Fibroblast of lung (primary cell): Measurements from ENCODE around the gene RNF7.
"Not testable (repeated sequence)": the region's sequence is repeated elsewhere in the genome, so short reads cannot be mapped to it uniquely, and the experiment has no call there.

Source experiments
- CTCF ChIP-seq, 2 donors: IDR thresholded peaks in 1 of 2; conservative IDR thresholded peaks in 1 of 2; 1 replicate in 1 of 2; 2 replicates in 1 of 2; pipeline ENCODE4 v1.5.1; 2011 to 2012; ENCODE audit warnings: low read length in 2 of 2, control low read depth in 1 of 2, inconsistent platforms in 1 of 2, low read depth in 1 of 2, mild to moderate bottlenecking in 1 of 2
- EZH2 ChIP-seq: IDR thresholded peaks from 2 replicates; pipeline ENCODE4 v1.5.1; 2012; ENCODE audit warnings: low read length, control low read depth, mild to moderate bottlenecking; ENCODE audit errors: missing control alignments

- TF ChIP-seq EZH2; CTCF (conservative IDR thresholded peaks at IDR 0.05 in 1 of 2, IDR thresholded peaks at IDR 0.05 in 1 of 2; ENCODE audit: low read depth in 1 of 2, low read length in 2 of 2): not testable (repeated sequence)
These were observed 45.1 kb upstream of the RNF7 start for GRCh38 chr3:141692973-141693372.
